Urinary bladder (tissue), 4 donors: ENCODE data around the gene FAM3B. TPM values are rescaled to one million over a fixed set of nuclear protein-coding genes. Genes with fewer than 3 reads are reported as not detected.

Source experiments
- DNase-seq: peaks from one replicate; pipeline ENCODE4 v3.0.0-alpha.2; 2015; ENCODE audit errors: extremely low spot score
- H3K27ac ChIP-seq: one replicate; pipeline ENCODE4 v1.5.1; 2013; ENCODE audit warnings: low read depth, mild to moderate bottlenecking, moderate library complexity
- H3K36me3 ChIP-seq: one replicate; pipeline ENCODE4 v1.6.1; 2013; ENCODE audit warnings: mild to moderate bottlenecking, moderate library complexity; ENCODE audit not compliant: insufficient read depth
- H3K4me1 ChIP-seq: one replicate; pipeline ENCODE4 v1.6.1; 2013; ENCODE audit warnings: mild to moderate bottlenecking, moderate library complexity; ENCODE audit not compliant: insufficient read depth
- H3K4me3 ChIP-seq: one replicate; pipeline ENCODE4 v1.5.1; 2013; ENCODE audit warnings: low read depth, low read length
- WGBS: extraction: QIAGEN DNeasy Blood & Tissue Kit; methylation state at CpG from one replicate; pipeline ENCODE4 v1.1.7; 2013; 5-methylcytosine and 5-hydroxymethylcytosine counted together
- polyA plus RNA-seq: library from polyadenylated mRNA; stranded (reverse); fragments of 200-250 nt; gene quantifications from one replicate; pipeline ENCODE4 v1.2.3, GENCODE V29; 2013
- total RNA-seq: library from RNA; depleted of rRNA; stranded (reverse); fragments of >200 nt; gene quantifications from one replicate; pipeline ENCODE4 v1.2.3, GENCODE V29; 2014
- donor health status: healthy with polysubstance abuse.
- donor health status: healthy.

Gene FAM3B
- total and polyA plus RNA-seq, 2 donors, result 17.6 to 22.2 TPM

DNA sequence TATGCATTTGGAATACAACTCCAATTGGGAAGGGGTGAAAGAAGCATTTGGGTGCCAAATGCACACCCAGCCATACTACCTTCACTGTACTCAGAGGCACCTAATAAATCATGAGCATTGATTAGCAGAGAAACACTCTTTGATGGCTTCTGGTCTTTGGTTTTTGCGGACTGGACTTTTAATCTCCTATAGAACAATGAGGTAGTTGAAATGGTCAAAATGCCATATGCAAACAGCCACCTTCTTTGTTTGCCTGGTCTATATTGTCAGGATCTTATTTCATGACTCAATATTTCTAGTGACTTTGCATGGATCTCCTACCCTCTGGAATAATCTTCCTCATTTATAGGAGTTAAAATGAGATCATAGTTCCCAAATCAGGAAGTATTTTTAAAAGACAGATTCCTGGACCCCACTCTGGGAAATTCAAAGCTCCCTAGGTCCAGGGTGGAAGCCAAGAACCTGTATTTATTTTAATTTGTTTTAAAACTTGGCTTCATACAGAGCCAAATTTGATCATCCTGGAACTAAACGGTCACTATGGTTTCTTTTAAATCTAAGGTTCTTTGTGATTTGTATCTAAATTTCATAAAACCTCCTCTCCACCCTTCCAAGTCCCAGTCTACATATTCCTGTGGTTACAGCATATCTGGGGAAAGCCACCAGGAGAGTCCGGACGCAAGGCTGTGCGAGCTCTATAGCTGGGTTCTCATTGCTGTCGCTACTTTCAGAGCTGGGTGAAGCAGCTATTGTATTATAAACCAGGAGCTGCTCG is 8.7 kb downstream of the FAM3B start:
- H3K4me1 ChIP-seq, result no peaks in the 10 kb centered on the region
- H3K27ac ChIP-seq, result no peak overlapping the region
- DNase-seq, result no peak
- H3K4me3 ChIP-seq, result no peak overlapping the region
- 63% methylated on average over 7 of the region's 7 CpGs for WGBS
- no peaks in the 10 kb centered on the region for H3K36me3 ChIP-seq

DNA sequence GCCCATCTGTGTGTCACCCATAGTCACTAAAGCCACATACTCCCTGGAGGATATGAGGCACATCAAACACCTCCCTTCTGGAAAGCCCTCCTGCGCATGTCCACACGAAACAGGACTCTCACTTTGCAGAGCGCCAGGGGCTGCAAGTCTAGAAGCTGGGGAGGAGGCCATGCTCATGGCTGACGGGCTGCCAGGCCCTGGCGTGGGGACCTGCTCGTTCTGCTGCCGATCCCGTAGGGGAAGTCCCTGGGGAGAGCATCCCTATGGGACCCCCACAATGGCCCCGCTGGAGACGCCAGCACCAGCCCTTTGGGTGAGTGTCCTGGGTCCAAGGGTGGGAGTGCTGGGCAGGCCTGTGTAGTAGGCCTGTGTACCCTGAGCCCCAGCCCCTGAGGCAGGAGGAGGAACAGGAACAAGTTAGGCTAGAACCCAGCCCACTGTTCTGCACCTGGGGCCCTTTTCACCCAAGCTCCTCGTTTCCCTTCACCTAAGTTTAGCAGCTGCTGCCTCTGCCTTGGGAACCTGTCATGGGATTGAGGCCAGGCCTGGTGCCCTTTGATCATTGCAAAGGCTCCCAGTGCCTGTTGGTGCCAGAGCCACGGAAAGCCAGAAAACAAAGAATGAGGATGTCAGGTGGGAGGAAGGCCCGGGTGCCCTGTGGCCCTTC is 9.9 kb downstream of the FAM3B start:
- no peak overlapping the region for H3K4me3 ChIP-seq
- DNase-seq, result no peak
- no peaks in the 10 kb centered on the region for H3K36me3 ChIP-seq
- WGBS, result 92% methylated on average over 13 of the region's 13 CpGs
- no peaks in the 10 kb centered on the region for H3K4me1 ChIP-seq
- H3K27ac ChIP-seq, result no peak overlapping the region

DNA sequence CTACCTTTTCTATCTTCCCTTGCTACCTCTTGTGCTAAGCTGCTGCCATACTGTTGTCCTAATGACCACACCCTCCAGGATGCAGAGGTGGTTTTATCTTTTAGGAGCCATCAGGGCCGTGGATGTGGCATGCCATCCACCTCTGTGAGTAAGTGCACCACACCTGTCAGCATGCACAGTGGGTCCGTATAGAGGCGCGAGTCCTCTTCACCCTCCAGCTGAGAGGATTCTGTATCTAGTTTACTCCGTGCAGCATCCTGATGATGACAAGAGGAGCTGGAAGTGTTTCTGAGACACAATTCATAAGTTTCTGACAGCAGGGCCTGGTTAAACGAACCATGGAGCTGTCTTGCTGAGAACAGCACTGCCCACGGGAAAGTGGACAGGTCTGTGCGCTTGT is 11.2 kb downstream of the FAM3B start:
- Histone ChIP-seq H3K4me3 (no peak overlapping the region), H3K4me1 (no peaks in the 10 kb centered on the region), H3K36me3 (no peaks in the 10 kb centered on the region), H3K27ac (no peak overlapping the region)
- 85% methylated on average over 8 of the region's 8 CpGs for WGBS
- no peak for DNase-seq

DNA sequence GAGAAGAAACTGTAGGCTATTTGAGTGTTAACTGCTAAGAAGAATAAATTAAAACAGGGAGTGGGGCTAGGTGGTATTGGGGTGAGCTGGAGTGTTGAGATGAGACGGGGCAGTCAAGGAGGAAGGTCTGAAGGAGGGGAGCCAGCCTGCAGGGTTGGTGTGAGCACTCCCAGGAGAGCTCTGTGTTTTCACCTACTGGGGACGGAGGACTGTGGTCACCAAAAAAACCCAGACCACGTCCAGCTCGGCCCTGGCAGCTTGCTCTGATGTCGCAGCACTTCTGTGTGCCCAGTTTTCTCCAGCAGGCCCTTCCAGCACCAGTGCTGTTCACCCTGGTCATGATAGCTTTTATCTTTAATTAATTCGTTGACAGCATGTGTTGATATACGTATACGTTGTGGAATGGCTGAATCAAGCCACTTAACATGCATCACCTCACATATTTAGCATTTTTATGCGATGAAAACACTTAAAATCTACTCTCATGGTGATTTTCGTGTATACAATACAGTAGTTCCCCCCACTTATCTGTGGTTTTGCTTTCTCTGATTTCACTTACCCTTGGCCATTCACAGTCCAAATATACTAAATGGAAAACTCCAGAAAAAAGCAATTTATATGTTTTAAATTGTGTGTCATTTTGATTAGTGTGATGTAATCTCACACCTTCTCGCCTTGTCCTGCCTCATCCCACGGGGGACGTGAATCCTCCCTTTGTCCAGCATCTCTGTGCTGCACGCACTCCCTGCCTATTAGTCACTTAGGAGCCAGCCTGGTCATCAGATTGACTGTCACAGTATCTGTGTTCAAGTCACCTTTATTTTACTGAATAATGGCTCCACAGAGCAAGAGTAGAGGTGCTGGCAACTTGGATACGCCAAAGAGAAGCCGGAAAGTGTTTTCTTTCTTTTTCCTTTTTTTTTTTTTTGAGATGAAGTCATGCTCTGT is 12.3 kb downstream of the FAM3B start:
- Histone ChIP-seq H3K27ac (no peak overlapping the region), H3K36me3 (no peaks in the 10 kb centered on the region), H3K4me1 (no peaks in the 10 kb centered on the region), H3K4me3 (no peak overlapping the region)
- DNase-seq, result no peak
- WGBS, result 79% methylated on average over 16 of the region's 16 CpGs

DNA sequence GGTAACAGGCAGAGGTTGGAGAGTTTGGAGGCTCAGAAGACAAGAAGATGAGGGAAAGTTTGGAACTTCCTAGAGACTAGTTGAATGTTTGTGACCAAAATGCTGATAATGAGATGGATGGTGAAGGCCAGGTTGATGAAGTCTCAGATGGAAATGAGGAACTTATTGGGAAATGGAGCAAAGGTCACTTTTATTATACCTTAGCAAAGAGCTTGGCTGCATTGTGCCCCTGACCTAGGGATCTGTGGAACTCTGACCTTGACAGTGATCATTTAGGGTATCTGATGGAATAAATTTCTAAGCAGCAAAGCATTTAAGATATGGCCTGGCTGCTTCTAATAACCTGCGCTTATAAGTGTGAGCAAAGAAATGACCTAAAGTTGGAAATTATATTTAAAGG is 17.2 kb downstream of the FAM3B start:
- Histone ChIP-seq H3K4me1 (no peaks in the 10 kb centered on the region), H3K36me3 (no peaks in the 10 kb centered on the region), H3K27ac (no peak overlapping the region), H3K4me3 (no peak overlapping the region)
- no peak for DNase-seq
- 98% methylated on average over 1 of the region's 1 CpG for WGBS

DNA sequence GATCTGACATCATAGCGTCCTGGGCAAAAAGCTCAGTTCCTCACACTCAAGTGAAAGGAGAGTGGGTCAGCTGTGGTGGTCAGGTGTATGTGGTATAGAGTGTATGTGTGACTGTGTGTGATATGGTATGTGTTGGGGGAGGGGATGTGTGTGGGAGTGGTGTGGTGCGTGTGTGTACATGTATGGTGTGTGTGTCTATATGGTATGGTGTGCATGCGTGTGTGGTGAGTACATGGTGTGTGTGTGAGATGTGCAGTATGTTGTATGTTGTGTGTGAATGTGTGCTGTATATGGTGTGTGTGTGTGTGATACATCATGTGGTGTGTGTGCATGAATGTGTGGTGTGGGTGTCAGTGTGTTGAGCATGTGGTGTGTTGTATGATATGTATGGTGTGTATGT is 20.9 kb downstream of the FAM3B start:
- 96% methylated on average over 3 of the region's 3 CpGs for WGBS
- Histone ChIP-seq H3K4me3 (no peak overlapping the region), H3K36me3 (peaks cover 2% of the 10 kb centered on the region), H3K27ac (no peak overlapping the region), H3K4me1 (no peaks in the 10 kb centered on the region)
- DNase-seq, result no peak

DNA sequence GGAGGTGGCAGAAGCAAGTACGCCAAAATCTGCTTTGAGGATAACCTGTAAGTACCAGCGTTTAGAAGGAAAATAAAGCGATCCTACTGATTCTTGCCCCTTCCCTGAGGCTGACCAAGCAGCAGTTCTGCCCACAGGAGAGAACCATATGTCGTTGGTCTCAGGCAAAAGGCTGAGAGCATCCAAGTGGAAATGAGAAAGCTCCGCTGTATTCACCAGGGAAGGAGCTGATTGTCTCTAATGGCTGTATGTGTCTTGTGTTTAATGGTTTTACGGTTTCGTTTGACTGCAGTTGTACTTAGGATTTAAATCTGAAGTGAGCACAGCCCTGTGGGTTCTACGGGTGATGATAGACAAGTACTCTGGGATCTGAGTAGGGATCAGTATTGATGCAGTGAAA is 21.9 kb downstream of the FAM3B start:
- H3K4me3 ChIP-seq, result no peak overlapping the region
- H3K27ac ChIP-seq, result no peak overlapping the region
- 73% methylated on average over 8 of the region's 8 CpGs for WGBS
- DNase-seq, result no peak
- H3K36me3 ChIP-seq, result peaks cover 2% of the 10 kb centered on the region
- H3K4me1 ChIP-seq, result no peaks in the 10 kb centered on the region

DNA sequence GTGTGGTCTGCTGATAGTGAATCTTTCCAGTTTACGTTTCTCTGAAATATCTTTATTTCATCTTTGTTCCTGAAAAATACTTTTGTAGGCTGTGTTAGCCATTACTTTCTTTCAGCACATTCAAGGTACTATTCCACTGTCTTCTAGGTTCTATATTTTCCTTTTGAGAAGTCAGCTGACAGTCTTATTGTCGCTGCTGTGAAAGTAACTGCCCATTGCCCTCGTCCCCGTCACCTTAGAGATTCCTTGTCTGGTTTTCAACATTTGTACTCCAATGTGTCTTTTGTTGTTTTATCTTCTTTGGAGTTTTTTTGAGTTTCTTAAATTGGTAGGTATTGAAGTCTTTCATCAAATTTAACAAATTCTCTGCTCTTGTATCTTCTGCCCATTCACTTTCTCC is 25.4 kb downstream of the FAM3B start:
- Histone ChIP-seq H3K4me3 (no peak overlapping the region), H3K36me3 (peaks cover 2% of the 10 kb centered on the region), H3K27ac (no peak overlapping the region), H3K4me1 (no peaks in the 10 kb centered on the region)
- DNase-seq, result no peak
- WGBS, result 91% methylated on average over 4 of the region's 4 CpGs

DNA sequence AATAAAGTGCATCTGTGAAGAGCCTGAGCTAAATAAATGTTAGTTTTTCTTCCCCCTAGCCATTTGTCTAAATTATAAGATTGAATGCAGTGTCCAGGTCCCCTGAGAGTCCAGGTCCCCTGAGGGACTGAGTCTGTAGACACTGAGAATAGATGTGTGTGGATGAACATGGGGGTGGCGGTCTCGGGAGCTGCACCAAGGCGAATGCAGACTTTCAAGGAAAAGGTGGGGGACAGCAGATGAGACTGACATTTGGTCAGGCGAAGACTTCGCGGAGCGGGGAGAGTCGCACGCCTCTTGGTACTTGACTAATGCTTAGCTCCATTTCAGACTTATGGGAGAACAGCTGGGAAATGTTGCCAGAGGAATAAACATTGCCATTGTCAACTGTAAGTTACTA is 27.5 kb downstream of the FAM3B start:
- DNase-seq, result no peak
- Histone ChIP-seq H3K36me3 (peaks cover 2% of the 10 kb centered on the region), H3K4me3 (no peak overlapping the region), H3K27ac (no peak overlapping the region), H3K4me1 (no peaks in the 10 kb centered on the region)
- WGBS, result 72% methylated on average over 9 of the region's 9 CpGs

DNA sequence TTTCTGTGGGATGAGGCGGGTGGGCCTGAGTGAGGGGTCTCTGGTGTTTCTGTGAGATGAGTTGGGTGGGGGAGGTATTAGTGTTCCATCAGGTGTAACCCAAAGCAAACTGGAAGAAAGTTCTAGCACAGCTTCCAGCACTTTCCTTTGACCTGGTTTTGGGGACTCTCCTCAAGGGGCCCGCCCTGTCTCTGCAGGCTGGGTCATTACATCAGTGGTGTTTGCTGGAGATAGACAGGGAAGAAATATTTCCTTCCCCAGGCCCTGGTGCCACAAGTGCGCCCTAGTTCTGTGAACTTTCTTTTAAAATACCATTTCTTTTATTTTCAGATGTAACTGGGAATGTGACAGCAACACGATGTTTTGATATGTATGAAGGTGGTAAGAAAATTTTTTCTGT is 28.8 kb downstream of the FAM3B start:
- H3K4me1 ChIP-seq, result no peaks in the 10 kb centered on the region

DNA sequence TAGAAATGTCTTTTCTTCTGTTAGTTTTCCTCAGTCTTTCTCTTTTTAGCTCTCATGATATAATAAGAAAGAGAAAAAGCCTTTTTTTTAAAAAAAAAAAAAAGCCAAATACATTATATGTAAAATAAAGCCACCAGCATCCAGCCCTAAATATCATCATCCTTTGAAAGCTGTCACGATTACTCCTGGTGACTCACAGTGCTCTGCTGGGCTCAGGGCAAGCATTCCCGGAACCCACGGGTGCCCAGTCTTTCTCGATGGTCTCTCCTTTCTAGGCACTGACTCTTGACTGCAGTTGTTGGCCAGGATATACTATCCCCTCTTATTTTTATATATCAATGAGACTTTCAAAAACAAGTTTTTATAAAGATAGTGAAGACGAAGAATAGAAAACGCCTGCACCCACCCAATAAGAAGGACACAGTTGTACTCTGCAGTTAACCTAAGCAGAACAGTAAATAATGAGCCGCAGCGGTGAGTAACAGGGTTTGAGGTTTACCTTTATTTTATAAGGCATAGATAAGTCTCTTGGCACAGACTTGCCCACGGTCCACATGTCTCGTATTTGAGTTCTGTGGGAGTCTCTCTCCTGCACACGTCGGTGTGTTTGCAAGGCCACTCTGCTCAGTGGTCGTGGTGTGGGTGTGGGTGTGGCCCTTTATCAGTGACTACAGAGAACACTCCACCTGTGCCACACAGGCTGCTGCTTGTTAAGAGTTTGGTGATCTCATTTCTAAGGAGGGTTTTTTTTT is 29.5 kb downstream of the FAM3B start:
- H3K4me3 ChIP-seq, result no peak overlapping the region
- DNase-seq, result no peak

More for the DNA sequence above, 28.8 kb downstream of the FAM3B start:
- no peak for DNase-seq
- H3K4me3 ChIP-seq, result no peak overlapping the region
- WGBS, result 90% methylated on average over 4 of the region's 4 CpGs
- no peak overlapping the region for H3K27ac ChIP-seq
- H3K36me3 ChIP-seq, result no peaks in the 10 kb centered on the region

DNA sequence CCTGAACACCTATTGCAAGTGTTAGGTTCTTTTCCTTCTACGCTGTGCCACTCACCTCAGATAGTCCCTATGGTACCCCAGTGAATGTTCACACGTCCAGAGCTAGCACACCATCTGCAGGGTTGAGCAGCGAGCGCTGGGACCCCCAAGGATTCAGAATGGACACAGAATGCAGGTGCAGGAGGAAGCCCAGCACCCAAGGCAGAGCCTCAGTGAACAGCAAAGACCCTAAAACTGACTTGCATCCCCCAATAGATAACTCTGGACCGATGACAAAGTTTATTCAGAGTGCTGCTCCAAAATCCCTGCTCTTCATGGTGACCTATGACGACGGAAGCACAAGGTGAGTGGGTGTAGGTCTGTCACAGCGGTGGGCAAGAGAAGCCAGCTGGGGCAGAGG is 30.2 kb downstream of the FAM3B start:
- Histone ChIP-seq H3K4me3 (no peak overlapping the region), H3K4me1 (no peaks in the 10 kb centered on the region), H3K27ac (peak overlapping the region; percentile 33), H3K36me3 (no peaks in the 10 kb centered on the region)
- 84% methylated on average over 8 of the region's 8 CpGs for WGBS
- DNase-seq, result no peak

More for the DNA sequence above, 29.5 kb downstream of the FAM3B start:
- WGBS, result 68% methylated on average over 13 of the region's 13 CpGs
- no peak overlapping the region for H3K27ac ChIP-seq
- H3K36me3 ChIP-seq, result no peaks in the 10 kb centered on the region
- H3K4me1 ChIP-seq, result no peaks in the 10 kb centered on the region

DNA sequence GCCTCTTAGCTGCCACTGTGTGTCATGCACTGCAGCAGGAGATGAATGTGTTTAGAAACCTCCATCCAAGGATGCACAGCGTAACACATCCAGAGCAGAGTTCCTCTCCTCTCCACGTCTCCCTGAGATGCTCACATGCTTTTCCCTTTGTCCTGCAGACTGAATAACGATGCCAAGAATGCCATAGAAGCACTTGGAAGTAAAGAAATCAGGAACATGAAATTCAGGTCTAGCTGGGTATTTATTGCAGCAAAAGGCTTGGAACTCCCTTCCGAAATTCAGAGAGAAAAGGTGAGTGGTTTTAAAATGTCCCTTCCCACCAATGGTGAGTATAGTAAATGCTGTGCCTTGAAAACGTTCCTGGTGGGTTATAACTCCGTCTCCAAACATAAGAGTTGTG is 31.8 kb downstream of the FAM3B start:
- Histone ChIP-seq H3K4me1 (no peaks in the 10 kb centered on the region), H3K36me3 (no peaks in the 10 kb centered on the region), H3K4me3 (no peak overlapping the region), H3K27ac (no peak overlapping the region)
- 65% methylated on average over 6 of the region's 6 CpGs for WGBS
- DNase-seq, result no peak
